PC-3 (cell line): ENCODE results near the gene TRIP6.

Source experiments
- EZH2 ChIP-seq: fragments of 300-600 bp; sonication (generic); IDR thresholded peaks from one replicate; pipeline ENCODE4 v1.6.1; 2017; ENCODE audit warnings: antibody characterized with exemption, mild to moderate bottlenecking, low read length; ENCODE audit not compliant: unreplicated experiment
- EZH2phosphoT487 ChIP-seq: fragments of 300-600 bp; sonication (generic); IDR thresholded peaks from 2 replicates; pipeline ENCODE4 v1.6.1; 2018; ENCODE audit warnings: mild to moderate bottlenecking, antibody characterized with exemption, low read length, borderline replicate concordance
- TF ChIP-seq, protein P1 (sequence below): fragments of 300-600 bp; sonication (generic); conservative IDR thresholded peaks from 2 replicates; pipeline ENCODE4 v1.5.1; 2017; ENCODE audit warnings: antibody characterized with exemption, low read depth, mild to moderate bottlenecking, low read length

DNA sequence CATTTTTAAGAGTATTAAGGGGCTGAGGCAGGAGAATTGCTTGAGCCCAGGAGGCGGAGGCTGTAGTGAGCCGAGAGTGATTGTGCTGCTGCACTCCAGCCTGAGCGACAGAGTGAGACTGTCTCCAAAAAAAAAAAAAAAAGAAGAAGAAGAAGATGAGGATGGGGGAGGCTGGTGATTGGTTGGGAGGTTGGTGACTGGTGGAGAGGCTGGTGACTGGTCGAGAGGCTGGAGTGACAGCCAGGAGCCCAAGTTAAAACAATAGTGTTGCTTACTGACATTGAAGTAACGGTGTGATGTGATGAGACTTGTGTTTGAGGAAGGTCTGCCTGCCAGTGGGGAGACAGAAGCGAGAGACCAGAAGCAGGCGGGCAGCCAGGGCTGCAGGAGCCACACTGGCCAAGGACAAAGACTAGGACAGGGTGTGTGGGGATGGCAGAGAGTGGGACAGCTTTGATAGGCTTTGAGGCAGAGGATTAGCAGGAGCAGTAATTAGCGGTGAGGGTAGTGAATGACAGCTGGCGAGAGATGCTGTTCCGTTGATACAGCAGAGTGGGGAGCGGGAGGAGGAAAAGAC lies 12.6 kb downstream of the TRIP6 start:
- TF ChIP-seq EZH2 (no peak), EZH2phosphoT487 (no peak)
- TF ChIP-seq, protein P1, sequence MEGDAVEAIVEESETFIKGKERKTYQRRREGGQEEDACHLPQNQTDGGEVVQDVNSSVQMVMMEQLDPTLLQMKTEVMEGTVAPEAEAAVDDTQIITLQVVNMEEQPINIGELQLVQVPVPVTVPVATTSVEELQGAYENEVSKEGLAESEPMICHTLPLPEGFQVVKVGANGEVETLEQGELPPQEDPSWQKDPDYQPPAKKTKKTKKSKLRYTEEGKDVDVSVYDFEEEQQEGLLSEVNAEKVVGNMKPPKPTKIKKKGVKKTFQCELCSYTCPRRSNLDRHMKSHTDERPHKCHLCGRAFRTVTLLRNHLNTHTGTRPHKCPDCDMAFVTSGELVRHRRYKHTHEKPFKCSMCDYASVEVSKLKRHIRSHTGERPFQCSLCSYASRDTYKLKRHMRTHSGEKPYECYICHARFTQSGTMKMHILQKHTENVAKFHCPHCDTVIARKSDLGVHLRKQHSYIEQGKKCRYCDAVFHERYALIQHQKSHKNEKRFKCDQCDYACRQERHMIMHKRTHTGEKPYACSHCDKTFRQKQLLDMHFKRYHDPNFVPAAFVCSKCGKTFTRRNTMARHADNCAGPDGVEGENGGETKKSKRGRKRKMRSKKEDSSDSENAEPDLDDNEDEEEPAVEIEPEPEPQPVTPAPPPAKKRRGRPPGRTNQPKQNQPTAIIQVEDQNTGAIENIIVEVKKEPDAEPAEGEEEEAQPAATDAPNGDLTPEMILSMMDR = no peak
